ENCODE data around the gene RDX. TPM values are rescaled to one million over a fixed set of nuclear protein-coding genes. Genes with fewer than 3 reads are reported as not detected.

RDX gene
- total and polyA plus RNA-seq, 2 of the 13 experiments (the other 11 are each of a cell fraction or from before 2014, with no cell fraction given) = 20.7 to 63.1 TPM

GRCh38 chr11:110296226-110297075 lies at the start of gene RDX (continued):
- TF ChIP-seq HNRNPL (IDR thresholded peaks at IDR 0.05; ENCODE audit: low read depth, low read length) = 0 out of 2 replicates have a peak, but pooled peaks have one; percentile 31
- peak; percentile 33; the same call in 1 of the 2 replicates for TF ChIP-seq KDM2A (CRISPR knock-in tag; IDR thresholded peaks at IDR 0.05; ENCODE audit: borderline replicate concordance, low read depth)
- TF ChIP-seq, protein P1, sequence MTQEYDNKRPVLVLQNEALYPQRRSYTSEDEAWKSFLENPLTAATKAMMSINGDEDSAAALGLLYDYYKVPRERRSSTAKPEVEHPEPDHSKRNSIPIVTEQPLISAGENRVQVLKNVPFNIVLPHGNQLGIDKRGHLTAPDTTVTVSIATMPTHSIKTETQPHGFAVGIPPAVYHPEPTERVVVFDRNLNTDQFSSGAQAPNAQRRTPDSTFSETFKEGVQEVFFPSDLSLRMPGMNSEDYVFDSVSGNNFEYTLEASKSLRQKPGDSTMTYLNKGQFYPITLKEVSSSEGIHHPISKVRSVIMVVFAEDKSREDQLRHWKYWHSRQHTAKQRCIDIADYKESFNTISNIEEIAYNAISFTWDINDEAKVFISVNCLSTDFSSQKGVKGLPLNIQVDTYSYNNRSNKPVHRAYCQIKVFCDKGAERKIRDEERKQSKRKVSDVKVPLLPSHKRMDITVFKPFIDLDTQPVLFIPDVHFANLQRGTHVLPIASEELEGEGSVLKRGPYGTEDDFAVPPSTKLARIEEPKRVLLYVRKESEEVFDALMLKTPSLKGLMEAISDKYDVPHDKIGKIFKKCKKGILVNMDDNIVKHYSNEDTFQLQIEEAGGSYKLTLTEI (CRISPR knock-in tag; conservative IDR thresholded peaks at IDR 0.05) = no peak
- TF ChIP-seq, protein P2, sequence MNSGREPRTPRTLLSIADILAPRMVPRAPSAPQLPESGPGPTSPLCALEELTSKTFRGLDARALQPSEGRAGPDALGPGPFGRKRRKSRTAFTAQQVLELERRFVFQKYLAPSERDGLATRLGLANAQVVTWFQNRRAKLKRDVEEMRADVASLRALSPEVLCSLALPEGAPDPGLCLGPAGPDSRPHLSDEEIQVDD (CRISPR knock-in tag; IDR thresholded peaks at IDR 0.05; ENCODE audit: borderline replicate concordance) = no peak
- TF ChIP-seq ZNF644 (CRISPR knock-in tag; IDR thresholded peaks at IDR 0.05; ENCODE audit: low read depth) = no peak
- TF ChIP-seq ZNF674 (CRISPR knock-in tag; IDR thresholded peaks at IDR 0.05; ENCODE audit: low read depth) = no peak
- TF ChIP-seq ARID5B (CRISPR knock-in tag; IDR thresholded peaks at IDR 0.05) = peak; percentile 39; the same call in 1 of the 2 replicates
- TF ChIP-seq, protein P3, sequence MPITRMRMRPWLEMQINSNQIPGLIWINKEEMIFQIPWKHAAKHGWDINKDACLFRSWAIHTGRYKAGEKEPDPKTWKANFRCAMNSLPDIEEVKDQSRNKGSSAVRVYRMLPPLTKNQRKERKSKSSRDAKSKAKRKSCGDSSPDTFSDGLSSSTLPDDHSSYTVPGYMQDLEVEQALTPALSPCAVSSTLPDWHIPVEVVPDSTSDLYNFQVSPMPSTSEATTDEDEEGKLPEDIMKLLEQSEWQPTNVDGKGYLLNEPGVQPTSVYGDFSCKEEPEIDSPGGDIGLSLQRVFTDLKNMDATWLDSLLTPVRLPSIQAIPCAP (CRISPR knock-in tag; IDR thresholded peaks at IDR 0.05; ENCODE audit: low read depth) = no peak
- no peak for TF ChIP-seq ZNF737 (CRISPR knock-in tag; IDR thresholded peaks at IDR 0.05; ENCODE audit: borderline replicate concordance)
- TF ChIP-seq GMEB2 (CRISPR knock-in tag; IDR thresholded peaks at IDR 0.05; ENCODE audit: low read depth) = no peak
- TF ChIP-seq ZNF496 (CRISPR knock-in tag; IDR thresholded peaks at IDR 0.05; ENCODE audit: insufficient replicate concordance) = no peak
- TF ChIP-seq ZNF142 (CRISPR knock-in tag; IDR thresholded peaks at IDR 0.05) = peak; percentile 57; the same call in 1 of the 2 replicates

All from HepG2 (cell line).